Putamen (tissue), 1 donor: Measurements from ENCODE around the gene RNASE4.
"Not testable (repeated sequence)": the region's sequence is repeated elsewhere in the genome, so short reads cannot be mapped to it uniquely, and the experiment has no call there.

ENCODE experiments used
- DNase-seq: peaks from one replicate; pipeline ENCODE4 v3.0.0-alpha.2; 2016; ENCODE audit warnings: low spot score

RNASE4 gene

DNA sequence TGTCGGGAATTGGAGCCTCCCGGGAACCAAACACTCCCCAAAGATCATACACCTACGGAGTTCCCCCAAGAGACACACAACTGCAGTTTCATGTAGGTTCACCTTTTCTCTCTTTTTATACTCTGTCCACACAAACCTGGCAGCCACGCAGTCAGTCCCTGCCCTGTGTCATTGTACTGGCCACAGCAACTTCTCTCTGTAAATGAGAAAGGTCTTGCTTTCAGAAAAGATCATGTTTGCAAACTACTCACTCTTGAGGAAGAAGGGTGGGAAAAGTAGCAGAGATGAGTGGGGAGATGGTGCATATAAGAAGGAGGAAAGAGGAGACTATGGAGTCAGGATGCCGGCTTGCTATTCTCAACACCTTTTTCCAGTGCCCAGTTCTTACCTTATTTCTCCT, 14.6 kb downstream of the RNASE4 start:
- DNase-seq = no peak

DNA sequence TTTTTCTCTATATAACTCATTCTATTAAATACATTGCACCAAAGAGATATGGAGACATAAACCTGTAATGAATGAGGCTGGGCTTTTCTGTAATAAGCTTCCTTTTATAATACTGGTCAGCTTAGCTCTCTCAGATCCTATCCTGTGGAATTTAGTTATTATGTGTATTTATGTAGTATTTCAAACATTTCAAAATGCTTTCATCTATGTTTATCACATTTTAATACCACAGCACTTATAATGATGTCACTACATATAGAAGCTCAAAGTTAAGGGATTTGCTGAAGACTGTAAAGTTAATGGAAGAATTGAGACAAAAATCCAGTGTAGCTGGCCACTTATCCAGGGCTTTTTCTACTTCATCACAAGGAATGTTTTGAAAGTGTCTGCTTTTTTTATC, 15.6 kb downstream of the RNASE4 start:
- DNase-seq = no peak

DNA sequence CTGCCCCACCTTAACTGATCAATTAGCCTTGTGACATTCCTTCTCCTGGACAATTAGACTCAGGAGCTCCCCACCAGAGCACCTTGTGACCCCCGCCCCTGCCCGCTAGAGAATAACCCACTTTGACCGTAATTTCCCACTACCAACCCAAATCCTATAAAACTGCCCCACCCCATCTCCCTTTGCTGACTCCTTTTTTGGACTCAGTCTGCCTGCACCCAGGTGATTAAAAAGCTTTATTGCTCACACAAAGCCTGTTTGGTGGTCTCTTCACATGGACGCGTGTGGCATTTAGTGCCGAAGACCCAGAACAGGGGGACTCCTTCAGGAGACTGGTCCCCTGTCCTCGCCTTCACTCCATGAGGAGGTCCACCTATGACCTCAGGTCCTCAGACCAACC, 16.6 kb downstream of the RNASE4 start:
- not testable (repeated sequence) for DNase-seq

DNA sequence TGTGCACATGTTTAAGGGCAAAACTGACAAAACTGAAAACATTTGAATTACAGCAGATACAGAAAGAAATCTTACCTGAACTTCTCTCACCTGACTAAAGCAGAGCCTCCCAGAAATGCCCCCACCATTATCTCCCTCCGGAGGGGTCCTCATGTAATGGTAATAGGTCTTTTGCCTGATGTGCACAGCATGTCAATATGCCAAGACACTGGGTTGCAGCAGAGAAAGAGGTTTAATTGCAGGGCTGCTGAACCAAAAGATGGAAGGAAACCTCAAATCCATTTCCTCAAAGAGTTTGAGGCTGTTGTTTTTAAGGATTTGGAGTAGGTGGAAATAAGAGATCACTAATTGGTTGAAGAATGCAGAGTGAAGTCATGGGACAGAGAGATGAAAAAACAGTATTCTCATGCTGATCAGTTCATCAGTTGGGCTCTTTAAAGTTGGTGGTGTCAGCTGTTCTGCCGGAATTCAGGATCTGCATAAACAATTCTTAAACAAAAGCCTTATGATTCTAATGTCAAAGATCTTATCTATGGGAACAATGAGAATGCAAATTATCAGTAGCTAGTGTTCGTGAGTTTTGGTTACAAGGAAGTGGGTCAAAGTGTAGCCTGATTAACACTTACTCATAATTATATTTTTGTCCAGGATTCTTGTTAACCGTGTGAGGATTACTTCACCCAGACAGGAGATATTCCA, 22.4 kb downstream of the RNASE4 start:
- no peak for DNase-seq

DNA sequence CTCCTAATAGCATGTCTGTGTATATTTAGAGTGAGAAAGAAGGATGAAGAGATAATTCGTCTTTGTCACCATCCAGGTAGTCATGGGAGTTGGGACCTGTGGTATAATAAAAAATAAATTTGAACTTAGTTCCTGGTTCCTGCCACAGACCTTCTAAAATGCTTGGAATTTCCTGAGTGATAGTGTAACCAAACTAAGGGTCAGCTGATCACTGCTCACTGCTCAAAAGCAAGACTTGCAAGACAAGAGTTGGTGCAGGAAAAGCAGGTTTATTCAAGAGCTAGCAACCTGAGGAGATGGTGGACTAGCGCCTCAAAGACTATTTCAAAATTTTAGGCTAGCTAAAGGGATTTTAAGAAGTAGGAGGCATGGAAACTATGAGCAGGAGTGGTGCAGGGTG, 23.3 kb downstream of the RNASE4 start:
- DNase-seq = no peak

DNA sequence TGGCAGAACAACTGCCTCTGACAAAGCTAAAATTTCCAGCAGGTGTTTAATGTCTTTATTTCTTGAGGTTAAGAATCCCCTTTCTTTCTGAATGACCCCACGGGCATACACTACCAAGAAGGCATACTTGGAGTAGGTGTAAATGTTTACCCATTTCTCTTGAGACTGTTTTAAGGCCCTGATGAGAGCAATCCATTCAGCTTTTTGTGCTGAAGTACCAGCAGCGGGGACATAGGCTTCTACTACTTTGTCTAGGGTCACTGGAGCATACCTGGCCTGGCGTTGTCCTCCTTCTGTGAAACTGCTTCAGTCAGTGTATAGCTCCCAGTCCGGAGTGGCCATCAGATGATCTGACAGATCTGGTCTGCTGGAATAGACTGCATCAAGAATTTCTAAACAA, 26.9 kb downstream of the RNASE4 start:
- no peak for DNase-seq

DNA sequence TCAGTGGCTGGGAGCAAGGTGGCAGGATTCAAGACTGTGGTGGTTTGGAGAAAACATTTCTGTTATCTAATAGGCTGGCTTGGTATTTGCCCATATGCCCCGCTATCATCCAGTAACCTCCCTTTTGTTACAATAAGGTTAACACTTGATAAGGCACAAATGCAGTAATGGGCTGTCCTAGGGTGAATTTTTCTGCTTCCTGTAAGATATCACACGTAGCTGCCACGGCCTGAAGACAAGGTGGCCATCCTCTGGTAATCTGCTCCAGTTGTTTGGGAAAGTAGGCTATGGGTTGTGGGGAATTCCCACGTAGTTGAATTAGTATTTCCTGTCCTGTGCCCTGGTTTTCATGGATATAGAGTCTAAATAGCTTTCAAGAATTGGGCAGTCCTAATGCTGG, 27.3 kb downstream of the RNASE4 start:
- no peak for DNase-seq

DNA sequence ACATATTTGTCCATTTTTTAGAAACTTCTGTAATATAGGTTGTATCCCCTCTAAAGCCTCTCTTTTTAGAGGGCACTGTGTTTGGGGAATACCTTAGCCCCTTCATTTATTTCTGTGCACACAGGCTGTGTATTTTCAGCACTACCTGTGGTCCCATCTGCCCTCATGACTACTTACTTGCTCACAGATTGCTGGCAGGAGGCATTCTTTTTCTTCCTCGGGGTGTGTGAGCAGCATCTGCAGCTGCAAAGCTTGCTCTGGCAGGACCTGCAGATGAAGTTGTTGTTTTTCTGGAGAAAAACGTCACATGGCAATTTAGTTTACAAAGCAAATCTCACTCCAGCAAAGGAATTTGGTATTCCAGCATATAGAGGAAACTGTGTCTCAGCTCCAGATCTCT, 28.5 kb downstream of the RNASE4 start:
- DNase-seq = no peak

DNA sequence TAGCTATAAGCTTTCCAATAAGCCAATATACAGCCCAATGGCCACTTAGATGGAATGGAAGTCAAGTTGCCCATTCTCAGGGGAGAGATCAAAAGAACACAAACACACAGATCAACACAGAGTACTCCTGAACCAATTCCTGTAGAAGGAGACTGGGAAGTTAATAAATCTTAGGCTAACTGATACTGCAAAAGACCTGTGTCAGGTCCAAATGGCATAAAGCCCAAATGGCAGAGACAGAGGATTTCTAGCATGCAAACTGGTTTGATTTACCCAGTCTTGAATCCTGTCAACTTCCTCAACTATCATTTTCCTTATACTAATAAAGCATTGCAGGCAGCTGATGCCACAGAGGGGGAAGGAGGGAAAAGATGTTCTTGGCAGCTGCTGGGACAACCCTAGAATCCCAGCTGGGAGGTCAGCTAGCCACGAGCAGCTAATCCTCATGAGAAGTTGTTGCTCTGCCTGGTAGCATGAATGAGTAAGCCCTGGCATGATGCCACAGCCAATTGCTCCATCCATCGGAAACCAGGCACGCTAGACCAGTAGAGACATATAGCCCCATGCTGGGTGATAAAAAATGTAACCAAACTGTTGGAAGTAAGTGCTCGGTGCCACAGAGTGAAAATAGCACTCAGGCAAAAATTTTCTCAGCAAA, 30.4 kb downstream of the RNASE4 start:
- DNase-seq = peak; percentile 41

DNA sequence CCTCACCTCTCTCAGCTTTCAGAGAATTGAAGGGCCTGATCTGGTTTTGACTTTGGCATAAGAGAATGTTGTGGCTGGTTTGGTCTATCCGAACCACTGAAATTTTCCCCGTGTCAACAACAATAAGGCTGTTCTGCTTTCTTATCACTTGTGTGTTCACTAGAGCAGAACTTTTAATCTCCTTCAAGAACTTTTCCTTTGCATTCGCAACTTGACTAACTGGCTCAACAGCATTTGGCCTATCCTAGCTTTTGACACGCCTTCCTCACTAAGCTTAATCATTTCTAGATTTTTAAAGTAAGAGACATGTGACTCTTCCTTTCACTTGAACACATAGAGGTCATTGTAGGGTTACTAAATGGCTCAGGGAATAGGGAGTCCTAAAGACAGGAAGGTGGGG, 35.4 kb downstream of the RNASE4 start:
- DNase-seq = no peak

DNA sequence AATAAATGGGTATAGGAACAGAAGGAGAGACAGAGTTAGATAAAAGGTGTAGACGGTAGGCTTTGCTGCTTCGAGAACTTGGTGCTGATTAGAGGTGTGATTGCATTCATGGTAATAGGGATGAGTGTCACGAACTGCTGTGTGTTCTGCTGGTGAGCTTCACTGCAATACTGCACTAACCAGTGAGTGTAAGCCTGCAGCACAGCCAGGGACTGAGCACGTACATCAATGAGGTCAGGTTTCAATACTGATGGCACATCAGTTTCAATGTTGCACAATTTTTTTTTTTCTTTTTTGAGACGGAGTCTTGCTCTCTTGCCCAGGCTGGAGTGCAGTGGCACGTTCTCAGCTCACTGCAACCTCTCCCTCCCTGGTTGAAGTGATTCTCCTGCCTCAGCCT, 36.4 kb downstream of the RNASE4 start:
- DNase-seq = no peak

DNA sequence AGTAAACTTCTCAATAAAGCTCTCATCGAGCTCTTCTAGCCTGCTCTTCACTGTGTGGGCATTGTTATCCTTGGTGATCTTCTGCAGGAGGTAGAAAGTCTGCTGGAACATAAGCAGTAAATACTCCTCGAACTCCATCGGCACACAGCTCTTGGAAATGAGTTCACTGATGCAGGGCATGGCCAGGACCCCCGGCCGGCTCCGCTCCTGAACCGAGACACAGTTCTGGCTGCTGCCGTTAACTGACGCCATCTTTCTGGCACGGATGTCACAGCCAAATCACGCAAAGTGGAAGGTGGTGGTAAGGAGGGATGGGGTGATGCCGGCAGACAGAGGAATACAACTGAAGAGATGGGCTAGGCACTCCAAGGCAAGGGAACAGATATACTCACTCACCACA, 37.7 kb downstream of the RNASE4 start:
- no peak for DNase-seq

DNA sequence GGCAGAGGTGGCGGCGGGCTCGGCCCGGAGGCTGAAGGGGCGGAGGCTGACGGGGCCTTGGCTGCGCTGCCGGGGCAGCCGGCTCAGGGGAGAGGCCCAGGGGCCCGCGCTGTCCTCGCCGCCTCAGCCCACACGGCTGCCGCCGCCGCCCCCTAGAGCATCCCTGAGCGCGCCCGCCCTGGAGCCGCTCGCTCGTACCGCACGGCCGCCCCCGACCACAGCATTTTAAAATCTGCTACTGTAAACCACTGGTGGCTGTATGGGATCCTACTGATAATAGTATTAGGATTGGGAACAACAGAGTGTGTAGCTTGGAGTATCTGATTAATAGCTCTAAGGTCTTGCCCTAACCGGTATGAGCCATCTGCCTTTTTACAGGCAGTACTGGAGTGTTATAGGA, 39.1 kb downstream of the RNASE4 start:
- DNase-seq = no peak

DNA sequence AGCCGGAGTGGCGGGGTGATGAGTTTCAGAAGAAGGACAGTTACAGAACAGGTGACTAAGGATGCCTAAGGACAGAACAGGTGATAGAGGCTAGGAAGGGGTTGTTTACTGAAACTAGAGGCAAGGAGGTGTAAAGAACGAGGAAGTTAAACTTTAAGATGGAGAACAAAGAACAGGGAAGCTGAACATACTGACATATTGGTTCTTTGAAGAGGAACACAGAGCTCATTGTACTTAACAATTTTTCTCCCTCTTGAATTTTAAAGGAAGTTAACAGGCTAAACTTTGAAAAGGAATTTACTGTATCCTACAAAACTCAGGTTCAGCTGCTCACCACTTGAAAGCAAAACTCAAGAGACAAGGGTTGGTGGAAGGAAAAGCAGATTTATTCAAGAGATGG, 41.8 kb downstream of the RNASE4 start:
- DNase-seq = not testable (repeated sequence)

DNA sequence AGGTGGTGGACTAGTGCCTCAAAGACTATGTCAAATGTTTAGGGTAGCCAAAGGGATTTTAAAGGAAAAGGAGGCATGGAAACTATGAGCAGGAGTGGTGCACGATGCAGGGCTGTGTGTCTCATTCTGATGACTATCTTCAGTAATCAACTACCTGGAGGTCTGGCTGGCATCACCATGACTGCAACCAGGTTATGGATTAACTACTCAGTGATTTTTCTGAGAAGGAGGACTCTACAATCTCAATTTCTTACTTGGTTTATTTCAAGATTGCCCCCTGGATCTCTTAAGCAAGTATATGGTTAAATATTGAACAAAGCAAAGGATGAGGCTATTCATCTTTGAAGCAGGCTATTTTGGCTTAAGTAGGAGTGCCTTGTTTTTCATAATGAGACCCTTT, 42.2 kb downstream of the RNASE4 start:
- DNase-seq = no peak

DNA sequence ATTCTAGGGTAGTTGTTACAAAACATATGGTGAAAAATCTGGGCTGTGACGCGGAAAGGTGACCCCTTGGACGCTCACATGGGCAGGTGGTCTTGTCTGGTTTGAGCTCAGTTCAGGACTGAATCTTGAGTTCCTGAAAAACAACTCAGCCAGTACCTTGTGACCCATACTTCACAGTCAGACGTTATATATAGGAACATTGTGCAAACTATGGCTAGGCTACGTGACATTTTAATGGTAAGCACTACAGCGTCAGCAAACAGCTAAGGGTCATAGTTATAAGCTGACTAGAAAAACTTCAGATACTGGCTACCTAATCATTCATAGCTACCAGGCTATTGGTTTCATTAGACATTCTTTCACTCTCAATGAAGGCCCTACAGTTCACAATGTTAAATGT, 46.5 kb downstream of the RNASE4 start:
- no peak for DNase-seq

DNA sequence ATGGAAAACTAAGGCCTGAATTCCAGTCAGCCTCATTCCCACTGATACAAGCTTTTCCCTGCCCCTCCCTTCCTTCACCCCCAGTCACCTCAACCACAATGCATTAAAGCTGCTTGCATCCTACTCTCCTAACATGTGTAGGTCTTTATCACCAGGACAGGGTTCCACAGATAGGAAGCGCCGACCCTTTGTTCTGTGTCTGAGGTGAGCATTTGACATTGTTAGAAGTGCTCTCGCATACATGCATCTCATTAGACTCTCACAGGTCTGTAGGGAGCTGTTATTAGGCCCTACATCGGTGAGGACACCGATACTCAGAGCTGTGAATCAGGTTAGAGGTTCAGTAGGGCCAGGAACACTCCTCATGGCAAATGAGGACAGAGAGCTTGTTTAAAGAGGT, 48.1 kb downstream of the RNASE4 start:
- DNase-seq = no peak

DNA sequence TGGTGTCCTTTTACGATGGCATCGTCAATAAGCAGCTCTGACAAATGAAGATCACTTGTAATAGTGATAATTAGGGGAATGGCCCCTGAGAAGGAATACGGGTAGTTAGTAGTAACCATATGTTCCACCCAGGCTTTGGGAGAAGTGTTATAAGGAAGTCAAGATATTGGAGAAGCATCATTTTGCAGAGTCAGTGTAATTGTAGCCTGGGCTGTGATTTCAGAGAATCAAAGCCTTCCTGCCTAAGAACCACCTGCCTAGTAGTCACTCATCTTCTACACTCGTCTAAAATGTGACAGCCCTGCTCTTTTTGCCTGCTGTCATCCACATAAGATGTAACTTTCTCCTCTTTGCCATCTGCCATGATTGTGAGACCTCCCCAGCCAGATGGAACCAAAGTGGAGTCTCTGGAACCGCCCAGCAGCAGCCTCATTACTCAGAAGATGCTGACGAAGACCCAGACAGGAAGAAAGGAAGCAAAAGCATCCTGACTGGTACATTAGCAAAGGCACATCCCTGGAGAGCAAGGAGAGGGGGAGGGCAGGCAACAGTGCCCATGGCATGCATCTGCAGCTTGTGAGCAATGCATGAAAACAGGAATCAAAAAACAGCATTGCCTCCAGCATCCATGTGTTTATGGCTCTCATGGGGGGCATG, 48.7 kb downstream of the RNASE4 start:
- DNase-seq = no peak

DNA sequence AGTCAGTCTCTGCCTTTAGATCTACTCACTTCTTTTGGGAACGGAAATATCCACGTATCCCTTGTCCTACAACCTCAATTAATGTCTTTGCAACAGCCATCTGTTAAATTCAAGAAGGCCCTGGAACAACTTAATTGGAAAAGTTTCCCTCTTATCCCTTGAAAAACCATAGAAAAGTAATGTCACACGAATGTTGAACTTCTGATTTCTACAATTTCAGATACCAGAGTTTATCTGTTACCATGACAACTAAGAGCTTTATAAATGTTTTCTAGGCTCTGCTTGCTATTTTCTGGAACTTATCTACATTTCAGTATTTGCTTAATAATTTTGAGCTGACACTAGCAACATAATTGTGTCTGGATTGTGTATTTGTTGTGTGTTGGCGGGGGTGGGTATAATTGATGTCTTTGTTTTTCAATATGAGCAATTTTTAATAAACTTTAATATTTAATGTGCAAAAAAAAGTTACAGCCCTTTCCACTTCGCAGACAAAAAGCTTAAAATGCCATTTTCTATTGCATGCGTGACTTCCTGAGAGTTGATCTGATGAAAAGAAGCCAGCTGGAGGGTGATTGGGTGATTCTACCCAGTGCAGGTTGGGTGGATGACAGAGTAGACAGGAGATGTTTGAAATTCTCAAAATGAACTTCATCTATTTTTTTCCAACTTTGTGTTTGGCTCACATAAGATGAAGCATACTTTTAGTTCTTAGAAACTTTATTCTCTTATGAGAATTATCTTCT, 49.5 kb downstream of the RNASE4 start:
- DNase-seq = no peak

DNA sequence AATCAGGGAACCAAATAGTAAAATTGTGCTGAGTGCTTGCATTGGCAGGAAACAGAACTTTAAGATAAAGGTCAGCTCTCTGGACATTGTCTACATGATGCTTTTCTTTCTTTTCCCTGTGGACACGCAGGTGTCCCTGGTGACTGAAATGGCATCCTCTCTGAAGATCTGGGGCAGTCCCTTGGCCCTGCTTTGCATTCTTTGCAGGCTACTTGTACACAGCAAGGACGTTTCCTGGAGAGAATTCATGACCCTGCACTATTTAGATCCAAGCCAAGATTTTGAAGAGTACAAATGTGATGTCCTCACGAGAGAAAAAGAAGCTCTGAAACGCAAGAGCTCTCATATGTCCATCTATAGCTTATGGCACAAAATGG, 50.1 kb downstream of the RNASE4 start:
- no peak for DNase-seq

DNA sequence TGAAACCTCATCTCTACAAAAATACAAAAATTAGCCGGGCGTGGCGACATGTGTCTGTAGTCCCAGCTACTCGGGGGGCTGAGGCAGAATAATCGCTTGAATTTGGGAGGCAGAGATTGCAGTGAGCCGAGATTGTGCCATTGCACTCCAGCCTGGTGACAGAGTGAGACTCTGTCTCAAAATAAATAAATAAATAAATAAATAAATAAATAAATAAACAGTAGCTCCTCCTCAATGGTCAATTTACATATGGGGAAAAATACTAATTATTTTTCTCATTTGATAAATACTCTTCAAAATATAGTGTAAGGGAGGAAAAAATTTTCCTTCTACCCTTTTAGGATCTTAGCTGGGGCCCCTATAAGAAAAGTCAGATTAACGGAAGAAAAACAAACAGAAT, 53.9 kb downstream of the RNASE4 start:
- DNase-seq = not testable (repeated sequence)

DNA sequence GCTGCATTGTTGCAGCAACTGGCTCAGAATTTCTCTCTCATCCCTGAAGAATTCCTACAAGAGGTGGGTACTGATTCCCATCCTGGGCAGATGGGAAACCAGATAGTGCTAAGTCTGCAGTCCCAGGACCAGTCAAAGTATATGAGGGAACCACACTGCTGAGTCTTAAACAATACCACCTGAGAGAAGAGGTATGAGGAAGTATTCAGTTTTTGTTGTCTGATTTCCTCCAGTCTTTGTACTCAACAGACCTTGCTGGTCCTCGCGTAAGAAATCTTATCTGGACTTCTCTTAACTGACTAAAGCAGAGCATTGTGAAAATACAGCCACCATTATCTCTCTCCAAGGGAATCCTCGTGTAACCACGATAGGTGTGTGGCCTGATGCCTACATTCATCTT, 57.8 kb downstream of the RNASE4 start:
- DNase-seq = no peak

DNA sequence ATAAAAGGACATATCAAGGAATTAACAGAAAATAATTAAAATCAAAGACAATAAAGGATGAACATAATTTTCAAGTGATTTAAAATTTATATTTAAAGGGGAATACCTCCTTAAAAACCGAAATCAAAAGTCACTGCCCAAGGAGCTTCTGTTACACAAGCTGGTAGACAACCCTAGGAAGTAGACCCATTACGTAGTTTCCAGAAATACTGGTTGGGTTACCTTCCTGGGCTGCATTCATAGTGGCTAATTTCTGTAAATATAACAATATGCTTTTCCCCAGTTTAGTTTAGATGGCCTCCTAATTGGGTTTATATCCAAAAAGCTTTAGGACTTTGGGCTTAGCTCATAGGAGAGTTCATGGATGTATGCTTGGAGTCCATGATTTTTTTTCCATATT, 59.2 kb downstream of the RNASE4 start:
- DNase-seq = no peak
